Ramos (cell line): ENCODE measurements around the gene PEX11G.
"Not testable (repeated sequence)": the region's sequence is repeated elsewhere in the genome, so short reads cannot be mapped to it uniquely, and the experiment has no call there.

Experiments used
- in situ Hi-C: fragments of 300-500 bp; cut with MboI; formaldehyde crosslinking; loops from one replicate; pipeline ENCODE4 v1.14.3; 2022; ENCODE audit warnings: low sequenced_read_pairs; ENCODE audit not compliant: unreplicated experiment

The PEX11G gene

GRCh38 chr19:7470540-7471305 is 18.1 kb downstream of the PEX11G start:
- in situ Hi-C loops = no loop called here

- in situ Hi-C loops = no loop called here
These were observed 19.1 kb downstream of the PEX11G start for GRCh38 chr19:7469669-7470285.

- in situ Hi-C loops = no loop called here
These were observed 20.0 kb downstream of the PEX11G start for GRCh38 chr19:7468840-7469239.

- in situ Hi-C loops = no loop called here
These were observed 21.5 kb downstream of the PEX11G start for GRCh38 chr19:7467009-7467989.

- in situ Hi-C loops = no loop called here
These were observed 25.3 kb downstream of the PEX11G start for GRCh38 chr19:7463575-7463974.

GRCh38 chr19:7461841-7462629 is 26.8 kb downstream of the PEX11G start:
- in situ Hi-C loops = no loop called here

- in situ Hi-C loops = no loop called here
These were observed 28.3 kb downstream of the PEX11G start for GRCh38 chr19:7460562-7460966.

- in situ Hi-C loops = no loop called here
These were observed 29.1 kb downstream of the PEX11G start for GRCh38 chr19:7459773-7460172.

- in situ Hi-C loops = no loop called here
These were observed 30.2 kb downstream of the PEX11G start for GRCh38 chr19:7458675-7459074.

- in situ Hi-C loops = no loop called here
These were observed 31.8 kb downstream of the PEX11G start for GRCh38 chr19:7456964-7457541.

GRCh38 chr19:7455600-7456296 is 33.1 kb downstream of the PEX11G start:
- in situ Hi-C loops = no loop called here

GRCh38 chr19:7454998-7455397 is 33.8 kb downstream of the PEX11G start:
- in situ Hi-C loops = no loop called here

GRCh38 chr19:7450243-7451223 is 38.3 kb downstream of the PEX11G start:
- in situ Hi-C loops = no loop called here

GRCh38 chr19:7449391-7450070 is 39.3 kb downstream of the PEX11G start:
- in situ Hi-C loops = not testable (repeated sequence)

GRCh38 chr19:7447648-7448047 is 41.2 kb downstream of the PEX11G start:
- in situ Hi-C loops = no loop called here

- in situ Hi-C loops = no loop called here
These were observed 43.7 kb downstream of the PEX11G start for GRCh38 chr19:7445104-7445503.

- in situ Hi-C loops = no loop called here
These were observed 44.8 kb downstream of the PEX11G start for GRCh38 chr19:7444042-7444441.
